22Rv1 (cell line): ENCODE results near the gene REC8.

ENCODE experiments used
- ZFX ChIP-seq: fragments of 450-650 bp; IDR thresholded peaks from 2 replicates; pipeline ENCODE4 v1.6.1; 2017; ENCODE audit warnings: antibody characterized with exemption, borderline replicate concordance
- TF ChIP-seq, protein P1 (sequence below): fragments of 450-650 bp; IDR thresholded peaks from 2 replicates; pipeline ENCODE4 v1.5.1; 2017; ENCODE audit warnings: mild to moderate bottlenecking

DNA sequence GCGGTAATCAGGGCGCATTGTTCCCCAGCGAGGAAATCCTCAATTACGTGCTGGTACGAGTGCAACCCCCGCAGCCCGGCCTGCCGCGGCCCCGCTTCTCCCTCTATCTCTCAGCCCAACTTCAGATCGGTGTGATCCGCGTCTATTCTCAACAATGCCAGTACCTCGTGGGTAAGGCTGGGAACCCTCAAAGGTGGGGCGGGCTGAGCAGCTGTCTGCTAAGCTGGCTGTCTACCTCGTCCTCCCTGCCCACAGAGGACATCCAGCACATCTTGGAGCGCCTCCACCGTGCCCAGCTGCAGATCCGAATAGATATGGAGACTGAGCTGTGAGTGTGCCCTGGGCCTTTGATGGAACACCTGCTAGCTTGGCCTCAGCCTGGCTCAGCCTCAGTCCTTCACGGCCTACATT lies 996 bp downstream of the REC8 start:
- TF ChIP-seq, protein P1, sequence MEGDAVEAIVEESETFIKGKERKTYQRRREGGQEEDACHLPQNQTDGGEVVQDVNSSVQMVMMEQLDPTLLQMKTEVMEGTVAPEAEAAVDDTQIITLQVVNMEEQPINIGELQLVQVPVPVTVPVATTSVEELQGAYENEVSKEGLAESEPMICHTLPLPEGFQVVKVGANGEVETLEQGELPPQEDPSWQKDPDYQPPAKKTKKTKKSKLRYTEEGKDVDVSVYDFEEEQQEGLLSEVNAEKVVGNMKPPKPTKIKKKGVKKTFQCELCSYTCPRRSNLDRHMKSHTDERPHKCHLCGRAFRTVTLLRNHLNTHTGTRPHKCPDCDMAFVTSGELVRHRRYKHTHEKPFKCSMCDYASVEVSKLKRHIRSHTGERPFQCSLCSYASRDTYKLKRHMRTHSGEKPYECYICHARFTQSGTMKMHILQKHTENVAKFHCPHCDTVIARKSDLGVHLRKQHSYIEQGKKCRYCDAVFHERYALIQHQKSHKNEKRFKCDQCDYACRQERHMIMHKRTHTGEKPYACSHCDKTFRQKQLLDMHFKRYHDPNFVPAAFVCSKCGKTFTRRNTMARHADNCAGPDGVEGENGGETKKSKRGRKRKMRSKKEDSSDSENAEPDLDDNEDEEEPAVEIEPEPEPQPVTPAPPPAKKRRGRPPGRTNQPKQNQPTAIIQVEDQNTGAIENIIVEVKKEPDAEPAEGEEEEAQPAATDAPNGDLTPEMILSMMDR, result no peak
- TF ChIP-seq ZFX, result no peak
